ENCODE data around the gene CCR6. TPM values are rescaled to one million over a fixed set of nuclear protein-coding genes. Genes with fewer than 3 reads are reported as not detected.

Gene CCR6
- total RNA-seq, 6 donors from 2014 or later, result 0.34 to 1.9 (median 1.0) TPM; not detected in 3

DNA sequence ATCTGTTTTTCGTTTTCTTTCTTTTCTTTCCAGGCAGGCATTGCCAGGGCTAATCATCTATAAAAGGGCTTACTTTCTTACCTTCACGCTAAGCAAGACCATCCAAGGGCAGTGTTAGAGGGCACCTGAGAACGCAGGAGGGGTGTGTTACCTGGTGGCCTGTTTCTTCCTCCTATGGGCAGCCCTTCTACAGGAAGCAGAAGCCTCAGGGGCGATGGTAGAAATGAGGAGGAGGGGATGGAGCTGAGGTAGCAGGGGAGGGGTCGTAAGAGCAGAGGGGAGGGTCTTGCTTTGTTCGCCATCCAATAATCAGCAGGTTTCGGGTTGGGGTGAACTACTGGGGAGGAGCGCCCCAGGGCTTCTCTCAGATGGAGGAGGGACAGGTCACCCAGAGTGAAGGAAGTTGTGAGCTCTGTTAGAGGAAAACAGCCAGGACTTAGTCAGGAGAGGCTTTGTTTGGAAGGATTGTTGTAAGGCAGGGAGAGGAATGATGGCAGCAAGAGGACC is 1.5 kb upstream of the CCR6 start:
- Histone ChIP-seq H3K9me3 (no peaks in the 10 kb centered on the region), H3K27ac (peak overlapping the region in 1 of 4 donors; percentile 13), H3K36me3 (no peaks in the 10 kb centered on the region), H3K4me3 (no peak overlapping the region), H3K27me3 (no peaks in the 10 kb centered on the region), H3K4me1 (no peaks in the 10 kb centered on the region)
- no peak for DNase-seq
- no peak for ATAC-seq (ENCODE audit: low FRiP score in 2 of 2)
- WGBS, 2 donors, result 87 to 92% methylated on average over 8 of the region's 8 CpGs
- no peak for TF ChIP-seq POLR2A (IDR thresholded peaks at IDR 0.05)
- TF ChIP-seq, protein P1, sequence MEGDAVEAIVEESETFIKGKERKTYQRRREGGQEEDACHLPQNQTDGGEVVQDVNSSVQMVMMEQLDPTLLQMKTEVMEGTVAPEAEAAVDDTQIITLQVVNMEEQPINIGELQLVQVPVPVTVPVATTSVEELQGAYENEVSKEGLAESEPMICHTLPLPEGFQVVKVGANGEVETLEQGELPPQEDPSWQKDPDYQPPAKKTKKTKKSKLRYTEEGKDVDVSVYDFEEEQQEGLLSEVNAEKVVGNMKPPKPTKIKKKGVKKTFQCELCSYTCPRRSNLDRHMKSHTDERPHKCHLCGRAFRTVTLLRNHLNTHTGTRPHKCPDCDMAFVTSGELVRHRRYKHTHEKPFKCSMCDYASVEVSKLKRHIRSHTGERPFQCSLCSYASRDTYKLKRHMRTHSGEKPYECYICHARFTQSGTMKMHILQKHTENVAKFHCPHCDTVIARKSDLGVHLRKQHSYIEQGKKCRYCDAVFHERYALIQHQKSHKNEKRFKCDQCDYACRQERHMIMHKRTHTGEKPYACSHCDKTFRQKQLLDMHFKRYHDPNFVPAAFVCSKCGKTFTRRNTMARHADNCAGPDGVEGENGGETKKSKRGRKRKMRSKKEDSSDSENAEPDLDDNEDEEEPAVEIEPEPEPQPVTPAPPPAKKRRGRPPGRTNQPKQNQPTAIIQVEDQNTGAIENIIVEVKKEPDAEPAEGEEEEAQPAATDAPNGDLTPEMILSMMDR (IDR thresholded peaks at IDR 0.05), result no peak
- TF ChIP-seq EP300 (IDR thresholded peaks at IDR 0.05), result no peak
- no peak for TF ChIP-seq POLR2AphosphoS5 (IDR thresholded peaks at IDR 0.05)

DNA sequence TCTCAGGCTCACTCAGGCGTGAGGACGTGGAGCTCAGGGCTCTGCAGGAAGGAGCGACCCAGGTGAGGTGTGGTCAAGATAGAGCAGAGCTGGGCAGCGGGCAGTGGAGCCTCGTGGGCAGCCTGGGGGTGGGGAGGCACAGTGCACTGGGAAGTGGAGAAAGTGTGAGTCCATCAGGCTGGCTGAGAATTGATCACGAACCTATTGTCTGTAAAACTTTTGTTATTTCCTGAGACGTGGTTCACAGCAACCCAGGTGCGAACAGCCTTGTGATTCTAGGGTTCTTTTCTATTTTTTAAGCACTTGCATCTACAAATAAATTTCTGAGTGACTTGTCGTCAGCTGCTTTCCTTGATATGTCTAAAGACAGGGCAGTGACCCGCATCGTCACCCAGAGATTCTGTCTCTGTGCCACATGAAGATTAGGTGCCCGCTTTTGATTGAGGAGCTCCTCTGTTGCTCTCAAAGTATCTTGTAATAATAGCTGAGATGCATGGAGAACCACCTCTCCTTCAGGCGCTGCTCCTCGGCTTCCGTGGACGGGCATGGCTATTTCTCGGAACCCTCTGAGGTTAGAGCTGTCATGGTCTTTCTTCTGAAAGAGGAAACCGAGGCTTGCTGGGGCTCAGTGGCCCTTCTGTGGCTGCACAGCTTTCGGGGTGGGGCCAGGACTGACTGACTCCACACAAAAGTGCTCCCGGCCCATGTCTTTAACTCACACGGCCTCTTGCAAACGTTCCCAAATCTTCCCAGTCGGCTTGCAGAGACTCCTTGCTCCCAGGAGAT is 662 bp upstream of the CCR6 start:
- ATAC-seq (ENCODE audit: low FRiP score in 2 of 2), result peak in 1 of 2 donors; percentile 59
- H3K27ac ChIP-seq, result peak overlapping the region in 1 of 4 donors; percentile 13
- no peaks in the 10 kb centered on the region for H3K4me1 ChIP-seq
- H3K36me3 ChIP-seq, result no peaks in the 10 kb centered on the region
- DNase-seq, result peak in 1 of 2 donors; percentile 38
- TF ChIP-seq POLR2A (IDR thresholded peaks at IDR 0.05), result no peak
- no peak for TF ChIP-seq EP300 (IDR thresholded peaks at IDR 0.05)
- no peak for TF ChIP-seq POLR2AphosphoS5 (IDR thresholded peaks at IDR 0.05)
- TF ChIP-seq, protein P1 (IDR thresholded peaks at IDR 0.05), result no peak
- no peak overlapping the region for H3K4me3 ChIP-seq
- H3K27me3 ChIP-seq, result no peaks in the 10 kb centered on the region
- no peaks in the 10 kb centered on the region for H3K9me3 ChIP-seq
- 80 to 87% methylated on average over 21 to 23 of the region's 23 CpGs for WGBS, 2 donors

DNA sequence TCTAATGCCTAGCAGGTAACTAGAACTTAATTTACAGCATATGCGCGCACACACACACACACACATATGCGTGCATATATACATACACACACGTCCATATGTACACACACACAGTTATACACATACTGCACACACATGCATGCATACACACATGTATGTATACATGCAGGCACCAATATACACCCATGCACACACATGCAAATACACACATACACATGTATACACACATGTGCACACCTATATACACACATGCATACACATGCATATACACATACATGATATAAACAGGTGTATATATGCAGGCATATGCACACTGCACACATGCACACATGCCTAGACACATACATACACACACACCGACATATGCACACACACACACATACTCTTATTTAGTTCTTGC is 1.9 kb downstream of the CCR6 start:
- no peaks in the 10 kb centered on the region for H3K27me3 ChIP-seq
- WGBS, 2 donors, result 86 to 91% methylated on average over 5 of the region's 5 CpGs
- no peak overlapping the region for H3K27ac ChIP-seq
- H3K9me3 ChIP-seq, result no peaks in the 10 kb centered on the region
- no peaks in the 10 kb centered on the region for H3K4me1 ChIP-seq
- no peak overlapping the region for H3K4me3 ChIP-seq
- no peak for ATAC-seq (ENCODE audit: low FRiP score in 2 of 2)
- DNase-seq, result no peak
- no peaks in the 10 kb centered on the region for H3K36me3 ChIP-seq
- TF ChIP-seq, protein P1 (IDR thresholded peaks at IDR 0.05), result no peak
- TF ChIP-seq POLR2AphosphoS5 (IDR thresholded peaks at IDR 0.05), result no peak
- no peak for TF ChIP-seq EP300 (IDR thresholded peaks at IDR 0.05)
- no peak for TF ChIP-seq POLR2A (IDR thresholded peaks at IDR 0.05)

DNA sequence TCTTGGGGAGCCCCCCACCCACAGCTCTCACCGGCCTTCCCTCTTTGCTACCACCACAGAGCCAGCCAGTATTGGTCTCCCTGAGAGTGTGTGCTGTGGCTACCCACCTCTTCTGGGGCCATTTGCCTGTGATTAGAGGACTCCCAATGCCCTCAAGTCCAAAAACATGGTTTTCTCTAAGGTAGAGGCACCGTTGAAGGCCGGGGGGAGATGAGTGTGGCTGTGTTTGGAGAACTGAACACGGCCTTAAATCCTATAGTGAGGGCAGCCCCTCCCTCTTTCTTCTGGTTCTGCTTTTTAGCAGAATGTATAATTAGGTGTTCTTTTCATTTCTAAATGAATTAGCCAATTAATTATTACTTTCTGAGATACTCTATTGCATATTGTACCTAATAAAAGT is 2.5 kb downstream of the CCR6 start:
- ATAC-seq (ENCODE audit: low FRiP score in 2 of 2) (no peak), DNase-seq (no peak)
- Histone ChIP-seq H3K27me3 (no peaks in the 10 kb centered on the region), H3K9me3 (no peaks in the 10 kb centered on the region), H3K4me1 (no peaks in the 10 kb centered on the region), H3K36me3 (no peaks in the 10 kb centered on the region), H3K4me3 (no peak overlapping the region), H3K27ac (no peak overlapping the region)
- TF ChIP-seq POLR2AphosphoS5 (IDR thresholded peaks at IDR 0.05), result no peak
- TF ChIP-seq, protein P1 (IDR thresholded peaks at IDR 0.05), result no peak
- TF ChIP-seq POLR2A (IDR thresholded peaks at IDR 0.05), result no peak
- TF ChIP-seq EP300 (IDR thresholded peaks at IDR 0.05), result no peak
- 65 to 82% methylated on average over 4 of the region's 4 CpGs for WGBS, 2 donors

All from upper lobe of left lung (tissue), 6 donors.